Measurements from ENCODE around the gene DHX30.
"Not testable (repeated sequence)": the region's sequence is repeated elsewhere in the genome, so short reads cannot be mapped to it uniquely, and the experiment has no call there.

DHX30 gene

GRCh38 chr3:47802734-47803479, at the start of gene DHX30:
DHX30 (plus strand) TSS chr3:47803138; CDS start chr3:47810684, 7,546 bp downstream.
- peak; percentile 26 for DNase-seq

- DNase-seq = no peak
Measured at GRCh38 chr3:47758261-47759025, 44.5 kb upstream of the DHX30 start.

- not testable (repeated sequence) for DNase-seq
Measured at GRCh38 chr3:47760207-47760606, 42.7 kb upstream of the DHX30 start.

- no peak for DNase-seq
Measured at GRCh38 chr3:47761046-47761445, 41.9 kb upstream of the DHX30 start.

- DNase-seq = no peak
Measured at GRCh38 chr3:47762233-47762632, 40.7 kb upstream of the DHX30 start.

GRCh38 chr3:47766186-47766585, 36.8 kb upstream of the DHX30 start:
- DNase-seq = no peak

DNA sequence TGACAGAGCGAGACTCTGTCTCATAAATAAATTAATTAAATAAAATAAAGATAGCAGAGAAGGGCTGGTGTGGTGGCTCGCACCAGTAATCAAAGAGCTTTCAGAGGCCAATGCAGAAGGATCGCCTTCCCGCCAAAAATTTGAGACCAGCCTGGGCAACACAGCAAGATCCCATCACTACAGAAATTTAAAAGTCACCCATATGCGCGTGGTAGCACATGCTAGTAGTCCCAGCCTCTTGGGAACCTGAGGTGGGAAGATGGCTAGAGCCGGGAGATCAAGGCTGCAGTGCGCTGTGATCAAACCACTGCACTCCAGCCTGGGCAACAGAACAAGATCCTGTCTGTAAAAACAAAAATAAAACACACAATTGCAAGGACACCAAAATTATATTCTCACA, 30.9 kb upstream of the DHX30 start:
- no peak for DNase-seq

GRCh38 chr3:47772788-47773187, 30.1 kb upstream of the DHX30 start:
- no peak for DNase-seq

DNA sequence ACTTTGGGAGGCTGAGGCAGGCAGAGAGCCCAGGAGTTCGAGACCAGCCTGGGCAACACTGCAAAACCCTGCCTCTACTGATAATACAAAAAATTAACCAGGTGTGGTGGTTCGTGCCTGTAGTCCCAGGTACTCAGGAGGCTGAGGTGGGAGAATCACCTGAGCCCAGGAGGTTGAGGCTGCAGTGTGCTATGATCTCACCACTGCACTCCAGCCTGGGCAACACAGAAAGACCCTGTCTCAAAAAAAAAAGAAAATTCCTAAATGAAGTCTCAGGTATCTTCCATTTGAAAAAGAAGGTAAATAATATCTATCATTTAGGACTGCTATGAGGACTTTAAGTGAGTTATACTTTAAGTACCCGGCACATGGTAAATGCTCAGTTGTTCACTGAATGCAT, 24.2 kb upstream of the DHX30 start:
- no peak for DNase-seq

DNA sequence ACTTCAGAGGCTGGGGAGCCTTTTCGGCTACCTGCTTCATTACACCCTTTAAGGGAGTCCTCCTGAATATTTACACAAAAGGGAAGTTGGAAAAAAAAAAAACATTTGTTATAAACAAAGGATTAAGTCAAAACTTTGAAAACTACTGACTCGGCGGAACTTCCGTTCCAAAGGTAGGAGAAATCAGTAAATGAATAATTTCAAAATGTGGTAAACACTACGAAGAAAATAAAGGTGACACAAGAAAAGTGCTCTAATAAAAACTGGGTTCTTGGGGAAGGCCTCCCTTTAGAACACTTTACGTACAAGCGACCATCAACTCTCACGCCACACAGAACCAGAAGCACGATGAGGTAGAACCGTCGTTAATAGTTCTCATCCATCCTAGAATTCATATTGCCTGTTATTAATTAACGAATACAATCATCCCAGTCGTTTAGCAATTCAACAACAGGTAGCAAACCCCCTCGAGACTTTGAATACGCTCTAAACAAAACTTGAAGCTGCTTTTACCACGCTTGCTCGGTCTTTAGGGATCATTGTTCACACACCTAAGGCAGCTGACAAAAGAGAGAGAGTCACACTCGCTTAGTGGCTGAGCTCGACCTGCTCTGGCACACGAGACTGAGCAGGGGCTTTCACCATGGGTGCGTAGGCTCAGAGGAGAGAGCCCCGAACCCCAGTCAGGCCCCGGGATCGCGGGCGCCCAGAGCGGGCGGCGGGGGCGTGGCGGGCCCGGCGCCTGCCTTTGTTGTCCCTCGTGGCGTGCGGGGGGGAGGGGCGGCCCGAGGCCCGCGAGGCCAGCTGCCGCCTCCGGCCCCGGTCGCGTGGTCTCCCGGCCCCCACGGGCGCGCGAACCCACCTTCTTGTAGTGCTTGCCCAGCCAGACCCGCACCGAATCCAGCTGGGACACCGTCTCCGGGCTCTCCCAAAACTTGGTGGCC, 21.9 kb upstream of the DHX30 start:
- DNase-seq = no peak

- DNase-seq = peak; percentile 65
Measured at GRCh38 chr3:47781685-47782445, 21.1 kb upstream of the DHX30 start, which contains the start of gene SMARCC1. SMARCC1 (minus strand) TSS chr3:47781893; CDS start chr3:47781797, 96 bp downstream.

DNA sequence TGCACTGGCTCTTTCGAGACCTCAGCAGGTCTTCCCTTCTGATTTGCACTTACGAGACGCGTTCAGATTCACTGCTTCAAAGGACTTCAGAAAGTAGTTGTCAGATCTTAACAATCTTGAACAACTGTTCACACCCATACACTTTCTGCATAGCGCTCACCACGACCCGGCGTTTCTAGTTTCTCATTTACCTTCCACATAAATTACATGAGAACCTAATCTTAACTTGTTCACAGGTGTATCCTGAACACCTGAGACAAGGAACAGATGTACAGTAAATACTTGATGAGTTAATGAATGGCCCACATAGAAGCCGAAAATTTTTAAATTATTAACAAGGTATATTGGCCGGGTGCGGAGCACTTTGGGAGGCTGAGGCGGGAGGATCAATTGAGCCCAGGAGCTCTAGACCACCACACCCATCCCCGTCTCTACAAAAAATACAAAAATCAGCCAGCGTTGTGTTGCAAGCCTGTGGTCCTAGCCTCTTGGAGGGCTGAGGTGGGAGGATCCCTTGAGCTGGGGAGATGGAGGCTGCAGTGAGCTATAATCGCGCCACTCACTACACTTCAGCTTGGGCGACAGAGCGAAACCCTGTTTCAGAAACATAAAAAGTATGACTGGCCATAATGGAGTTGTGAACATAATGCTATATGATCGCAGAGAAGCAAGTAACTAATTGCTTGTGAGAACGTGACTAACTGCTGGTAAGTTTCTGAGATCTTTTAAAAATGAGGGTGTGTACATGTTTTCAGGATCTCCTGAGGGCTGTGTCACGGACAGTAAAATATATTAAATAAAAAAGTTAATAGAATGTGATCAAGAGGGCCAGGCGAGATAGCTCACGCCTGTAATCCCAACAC, 20.3 kb upstream of the DHX30 start:
- DNase-seq = no peak

DNA sequence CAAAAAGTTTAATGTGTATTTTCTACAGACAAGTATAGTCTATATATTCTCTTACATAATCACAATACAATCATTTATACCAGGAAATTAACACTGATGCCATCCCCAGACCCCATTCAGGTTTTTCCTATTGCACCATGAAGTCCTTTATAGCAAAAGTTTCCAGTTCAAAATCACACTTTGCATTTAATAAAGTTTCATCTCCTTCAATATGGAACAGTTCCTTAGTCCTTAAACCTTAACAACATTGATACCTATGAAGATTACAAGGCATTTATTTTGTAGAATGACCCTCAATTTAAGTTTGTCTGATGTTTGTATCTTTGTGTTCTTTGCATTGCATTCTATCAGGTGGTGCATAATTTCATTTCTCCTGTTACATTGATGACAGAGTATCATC, 19.3 kb upstream of the DHX30 start:
- no peak for DNase-seq

DNA sequence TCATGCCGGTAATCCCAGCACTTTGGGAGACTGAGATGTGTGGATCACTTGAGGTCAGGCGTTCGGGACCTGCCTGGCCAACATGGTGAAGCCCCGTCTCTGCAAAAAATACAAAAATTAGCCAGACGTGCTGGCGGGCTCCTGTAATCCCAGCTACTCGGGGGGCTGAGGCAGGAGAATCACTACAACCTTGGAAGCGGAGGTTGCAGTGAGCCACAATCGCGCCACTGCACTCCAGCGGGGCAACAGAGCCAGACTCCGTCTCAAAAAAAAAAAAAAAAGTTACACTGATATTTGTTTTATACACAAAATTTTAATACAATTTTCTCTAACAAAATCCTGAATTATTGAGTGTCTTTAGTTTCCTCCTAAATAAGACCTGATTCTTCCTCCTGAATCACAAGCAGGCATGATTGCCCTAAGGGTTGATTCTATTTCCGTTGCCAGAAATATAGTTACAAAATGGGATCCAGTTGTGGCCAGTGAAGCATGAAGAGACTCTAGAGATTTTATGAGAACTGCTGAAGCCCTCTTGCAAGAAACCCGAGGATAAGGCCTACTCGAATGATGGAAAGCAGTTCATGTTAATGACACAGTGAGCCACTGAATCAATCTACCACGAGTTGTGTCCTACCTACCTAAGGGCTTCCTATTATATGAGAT, 11.6 kb upstream of the DHX30 start:
- DNase-seq = no peak

DNA sequence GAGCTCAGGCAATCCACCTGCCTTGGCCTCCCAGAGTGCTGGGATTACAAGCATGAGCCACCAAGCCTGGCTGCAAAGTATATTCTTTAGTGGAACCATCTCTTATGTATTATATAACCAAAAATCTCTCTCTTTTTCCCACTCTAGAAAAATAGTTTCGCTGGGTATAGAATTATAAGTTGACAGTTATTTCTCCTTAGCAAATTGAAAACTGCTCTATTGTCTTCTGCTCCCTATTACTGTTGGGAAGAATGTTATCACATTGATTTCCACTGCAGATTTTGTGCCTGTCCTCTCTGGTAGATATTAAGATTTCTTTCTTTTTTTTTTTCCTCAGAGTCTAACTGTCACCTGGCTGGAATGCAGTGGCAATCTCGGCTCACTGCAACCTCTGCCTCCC, 10.2 kb upstream of the DHX30 start:
- DNase-seq = no peak

DNA sequence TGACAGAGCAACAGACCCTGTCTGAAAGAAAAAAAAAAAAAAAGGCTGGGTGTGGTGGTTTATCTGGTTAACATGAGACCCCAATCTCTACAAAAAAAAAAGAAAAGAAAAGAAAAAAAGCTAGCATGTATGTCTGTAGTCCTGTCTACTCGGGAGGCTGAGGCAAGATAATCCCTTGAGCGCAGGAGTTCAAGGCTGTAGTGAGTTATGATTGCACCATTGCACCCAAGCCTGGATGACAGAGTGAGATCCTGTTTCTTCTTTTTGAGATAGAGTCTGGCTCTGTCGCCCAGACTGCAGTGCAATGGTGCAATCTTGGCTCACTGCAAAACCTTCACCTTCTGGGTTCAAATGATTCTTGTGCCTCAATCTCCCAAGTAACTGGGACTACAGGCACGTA, 8.4 kb upstream of the DHX30 start:
- no peak for DNase-seq

DNA sequence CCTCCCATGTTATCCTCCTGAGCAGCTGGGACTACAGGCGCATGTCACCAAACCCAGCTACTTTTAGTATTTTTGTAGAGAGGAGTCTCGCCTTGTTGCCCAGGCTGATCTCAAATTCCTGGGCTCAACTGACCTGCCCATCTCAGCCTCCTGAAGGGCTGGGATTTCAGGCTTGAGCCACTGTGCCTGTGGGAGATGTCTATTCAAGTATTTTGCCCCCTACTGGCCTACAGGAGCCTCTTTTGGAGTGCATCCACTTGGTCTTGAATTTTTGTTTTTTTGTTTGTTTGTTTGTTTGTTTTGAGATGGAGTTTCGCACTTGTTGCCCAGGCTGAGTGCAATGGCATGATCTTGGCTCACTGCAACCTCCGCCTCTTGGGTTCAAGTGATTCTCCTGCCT, 3.2 kb upstream of the DHX30 start:
- no peak for DNase-seq

DNA sequence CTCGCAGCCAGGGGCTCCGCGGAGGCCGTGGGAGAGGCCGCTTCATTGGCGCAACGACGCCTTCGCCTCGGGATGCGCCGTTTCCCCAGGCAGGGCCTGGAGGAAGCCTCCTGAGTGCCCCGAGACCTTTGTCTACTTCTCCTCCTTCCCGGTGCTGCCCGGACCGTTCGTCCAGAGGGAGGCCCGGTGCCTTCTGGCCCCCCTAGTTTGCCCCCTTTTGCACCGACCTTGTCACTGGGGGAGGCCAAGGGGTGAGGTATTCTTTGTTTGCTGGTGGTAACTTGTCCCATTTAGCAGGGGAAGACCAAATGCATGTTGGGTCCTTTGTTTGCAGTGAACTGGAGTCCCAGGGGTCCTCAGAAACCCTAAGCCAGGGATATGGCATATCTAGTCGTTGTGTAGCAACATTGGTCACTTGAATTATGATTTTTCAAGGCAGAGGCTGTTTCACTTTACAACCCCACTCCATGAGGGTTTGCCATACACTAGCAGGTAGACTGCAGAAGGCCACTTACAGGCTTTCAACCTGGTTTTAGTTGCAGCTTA, 615 bp downstream of the DHX30 start:
- no peak for DNase-seq

DNA sequence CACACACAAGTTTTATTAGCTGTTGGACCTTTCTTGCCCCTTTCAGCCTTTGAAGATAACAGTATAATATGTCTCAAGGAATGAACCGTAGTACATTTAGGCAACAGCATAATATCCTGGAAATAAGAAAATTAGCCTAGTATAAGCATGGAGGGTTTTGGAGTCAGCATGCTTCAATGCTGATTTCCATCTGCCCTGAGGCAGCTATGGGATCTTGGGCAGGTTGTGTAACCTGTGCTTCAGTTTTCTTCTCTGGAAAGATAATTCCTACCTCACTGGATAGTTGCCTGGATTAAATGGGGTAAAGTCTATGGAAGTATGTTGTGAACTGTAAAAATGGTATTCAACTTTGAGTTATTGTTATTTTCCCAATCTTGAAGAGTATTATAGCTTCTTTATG, 1.6 kb downstream of the DHX30 start:
- DNase-seq = no peak

GRCh38 chr3:47813551-47814177, 10.7 kb downstream of the DHX30 start:
- no peak for DNase-seq

Measured in NCI-H1694 treated with DMSO at 0.1 percent for 48 hours (cell line).